ENCODE results near the gene OGFOD1. TPM values are rescaled to one million over a fixed set of nuclear protein-coding genes. Genes with fewer than 3 reads are reported as not detected.

The OGFOD1 gene
- total and polyA plus RNA-seq, 2 of the 13 experiments (the other 11 are each of a cell fraction or from before 2014, with no cell fraction given), result 35.2 to 81.3 TPM

GRCh38 chr16:56460101-56460500 lies 8.7 kb downstream of the OGFOD1 start:
- H2AFZ ChIP-seq (ENCODE audit: low read length), result no peak overlapping the region
- H3K27me3 ChIP-seq (ENCODE audit: control insufficient read depth in 1 of 2, insufficient read depth in 2 of 2, low read length in 2 of 2), result no peaks in the 10 kb centered on the region
- no peaks in the 10 kb centered on the region for H3K4me1 ChIP-seq (ENCODE audit: insufficient read depth, low read length)
- no peak overlapping the region for H3K4me3 ChIP-seq (replicated peaks in 1 of 3; ENCODE audit: insufficient read depth in 1 of 3, low read depth in 2 of 3, low read length in 3 of 3)
- no peak overlapping the region for H3K9ac ChIP-seq (ENCODE audit: insufficient read depth, low read depth, low read length)
- TF ChIP-seq HHEX (CRISPR knock-in tag; IDR thresholded peaks at IDR 0.05) (no peak), ZNF644 (CRISPR knock-in tag; IDR thresholded peaks at IDR 0.05; ENCODE audit: low read depth) (no peak), IRF2 (CRISPR knock-in tag; IDR thresholded peaks at IDR 0.05) (no peak), ZFP36 (IDR thresholded peaks at IDR 0.05; ENCODE audit: borderline replicate concordance, low read depth, low read length, partially characterized antibody) (no peak), DRAP1 (CRISPR knock-in tag; IDR thresholded peaks at IDR 0.05) (no peak), CREM (IDR thresholded peaks at IDR 0.05) (no peak), CREM (CRISPR knock-in tag; IDR thresholded peaks at IDR 0.05) (no peak), ZBTB49 (CRISPR knock-in tag; IDR thresholded peaks at IDR 0.05; ENCODE audit: borderline replicate concordance) (no peak), ZSCAN22 (CRISPR knock-in tag; IDR thresholded peaks at IDR 0.05) (no peak), MYPOP (CRISPR knock-in tag; IDR thresholded peaks at IDR 0.05) (no peak)
- in situ Hi-C loops (cut with HindIII; ENCODE audit: extremely low pct_ligation_motif_present, low pct_unique_long_range_greater_than_20kb), result no loop called here
- ATAC-seq, result no peak
- POLR2A ChIA-PET, result interaction anchor here (2.0 kb wide), 1 partner anchor 9 kb away, joined by 10 read pairs; the partner anchor contains the start of genes NUDT21 and OGFOD1
- H4K20me1 ChIP-seq (ENCODE audit: insufficient read depth, low read length), result no peaks in the 10 kb centered on the region
- intact Hi-C loops (cut with micrococcal nuclease; ENCODE audit: unreplicated experiment), result no loop called here
- BruUV-seq (replicated peaks), result no TSS peak
- FAIRE-seq, result no peak
- H3K9me3 ChIP-seq (ENCODE audit: low read length), result no peaks in the 10 kb centered on the region
- DNase-seq (ENCODE audit: low spot score), result no peak
- WGBS (ENCODE audit: low lambda C conversion rate), result 100% methylated on average over 2 of the region's 2 CpGs
- H3K79me2 ChIP-seq (ENCODE audit: insufficient read depth, low read length), result no peaks in the 10 kb centered on the region
- CTCF ChIA-PET (ENCODE audit: low intra/inter-chr PET ratio, low total read pairs), result no interaction called here
- H3K36me3 ChIP-seq (replicated peaks in 1 of 2; ENCODE audit: control insufficient read depth in 1 of 2, insufficient read depth in 2 of 2, low read length in 2 of 2), result peaks cover 22 to 83% of the 10 kb centered on the region in 2 experiments
- no peak overlapping the region for H3K4me2 ChIP-seq (ENCODE audit: low read depth, low read length)
- H3K27ac ChIP-seq (ENCODE audit: extremely low read length, insufficient read depth, low read length), result no peak overlapping the region

Measured in HepG2 (cell line).